ENCODE results near the gene GPRASP3. TPM values are rescaled to one million over a fixed set of nuclear protein-coding genes. Genes with fewer than 3 reads are reported as not detected.

Gene GPRASP3
- total RNA-seq, 1 experiment from 2014 or later = 0.03 TPM

DNA sequence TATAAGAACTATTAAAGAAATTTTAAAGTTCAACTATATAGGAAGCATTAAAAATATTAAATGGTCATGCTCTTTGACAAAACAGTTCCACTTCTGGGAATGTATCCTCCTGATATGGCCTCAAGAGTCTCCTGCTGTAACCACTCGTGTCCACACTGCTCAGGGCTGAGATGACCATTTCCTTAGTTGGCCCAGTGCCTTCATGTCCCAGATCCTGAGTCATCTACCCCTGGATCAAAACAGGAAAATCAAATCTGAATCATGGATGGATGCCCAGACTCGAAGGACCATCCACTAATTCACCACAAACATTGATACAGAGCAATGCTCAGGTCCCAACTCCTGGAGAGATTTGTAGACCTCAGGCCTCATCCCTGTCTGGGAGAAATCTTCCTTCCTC lies 44.7 kb downstream of the GPRASP3 start:
- DNase-seq (ENCODE audit: low spot score) = no peak

DNA sequence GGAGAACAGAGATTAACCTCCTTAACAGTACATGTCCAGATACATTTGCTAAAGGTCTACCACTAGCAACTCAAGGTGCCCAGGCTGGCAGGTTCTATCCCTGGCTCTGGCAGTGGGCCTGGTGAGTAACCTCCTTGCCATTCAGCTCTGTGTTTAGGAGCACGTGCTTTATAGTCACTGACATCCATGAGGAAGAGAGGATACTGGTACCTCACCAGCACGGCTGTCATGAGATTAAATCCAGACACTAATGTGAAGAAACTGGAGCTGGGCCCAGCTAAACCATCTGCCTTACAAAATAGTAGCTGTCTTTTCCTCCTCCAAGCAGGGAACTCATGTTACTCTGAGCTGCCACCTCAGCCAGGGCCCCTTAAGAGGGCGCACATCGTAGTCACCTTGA lies 45.3 kb downstream of the GPRASP3 start:
- no peak for DNase-seq (ENCODE audit: low spot score)

DNA sequence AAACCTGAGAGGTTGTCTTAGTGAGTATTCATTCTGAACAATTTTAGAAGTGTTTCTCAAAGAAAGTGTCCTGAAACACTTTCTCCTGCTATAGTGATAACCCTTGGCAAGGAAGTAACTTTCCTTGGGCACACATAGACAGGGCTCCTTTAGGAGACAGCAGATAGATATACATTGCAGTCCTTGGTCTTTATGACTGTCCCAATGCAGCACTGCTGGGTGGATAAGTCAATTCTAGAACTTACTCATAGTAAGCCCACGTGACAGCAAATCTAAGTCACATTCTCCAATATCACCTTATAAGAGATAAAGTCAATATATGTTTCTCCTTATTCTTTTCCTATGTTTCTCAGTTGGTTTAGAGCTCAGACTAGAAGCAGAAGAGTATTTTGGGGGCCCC lies 46.7 kb downstream of the GPRASP3 start:
- DNase-seq (ENCODE audit: low spot score) = no peak

DNA sequence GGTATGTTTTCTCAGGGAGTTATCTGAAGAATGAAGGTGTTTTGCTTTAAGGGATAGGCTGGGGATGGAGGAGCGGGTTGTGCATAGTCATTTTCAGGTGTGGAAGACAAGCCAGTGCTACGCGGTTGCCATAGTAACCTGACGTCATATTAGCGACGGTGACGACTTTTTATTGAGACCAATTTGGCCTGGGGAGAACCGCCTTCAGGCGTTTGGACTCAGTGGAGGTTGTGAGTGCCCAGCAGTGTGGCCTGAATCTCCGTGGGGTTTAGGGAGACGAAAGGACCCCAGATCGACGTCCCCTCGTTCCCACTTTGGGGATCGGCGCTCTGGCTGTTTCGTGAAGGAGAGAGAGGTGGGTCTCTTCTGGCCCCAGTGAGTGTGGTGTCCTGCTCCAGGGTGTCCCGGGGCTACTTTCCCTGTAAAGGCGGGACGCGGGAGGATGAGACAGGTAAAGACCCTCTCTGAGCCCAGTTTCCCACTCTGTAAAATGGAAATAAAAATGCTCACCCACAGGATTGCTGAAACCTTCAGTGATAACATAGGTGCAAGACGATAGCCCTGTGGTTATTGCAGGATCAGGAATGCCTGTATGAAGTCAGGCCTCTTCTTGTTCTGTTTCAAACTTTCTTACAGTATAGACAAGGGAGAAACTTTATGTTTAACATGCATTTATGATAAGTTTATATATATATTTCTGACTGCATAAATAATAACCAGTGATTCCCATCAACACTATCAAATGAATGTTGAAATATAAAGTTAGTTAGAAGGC lies 48.6 kb downstream of the GPRASP3 start:
- DNase-seq (ENCODE audit: low spot score) = peak; percentile 99

Small RNA genes within 50 kb of the gene (small RNA-seq; reads per million reads assigned to genes)
- gene RNU6-589P = not detected

Other genes with a start within 250 kb of the GPRASP3 start
- gene TCP11X2, start 248.9 kb upstream of the GPRASP3 start, total RNA-seq (2014; rRNA removed; shearing (Covaris generic)) = not detected in 2 replicates
- gene TMSB15A, start 204.0 kb upstream of the GPRASP3 start, total RNA-seq (2014; rRNA removed; shearing (Covaris generic)) = not detected in 2 replicates
- 10.5 and 12.1 TPM in 2 replicates for gene ARMCX5, start 121.2 kb upstream of the GPRASP3 start, total RNA-seq (2014; rRNA removed; shearing (Covaris generic))
- gene GPRASP1, start 69.3 kb upstream of the GPRASP3 start, total RNA-seq (2014; rRNA removed; shearing (Covaris generic)) = 0.13 and 0.23 TPM in 2 replicates
- 0.31 and 0.41 TPM in 2 replicates for gene GPRASP2, start 8.3 kb upstream of the GPRASP3 start, total RNA-seq (2014; rRNA removed; shearing (Covaris generic))
- gene RAB40AL, start 216.5 kb downstream of the GPRASP3 start, total RNA-seq (2014; rRNA removed; shearing (Covaris generic)) = 0.79 TPM in 1 of 2 replicates, not detected in the other

Measured in HT-29 (cell line).